ENCODE measurements around the gene OR5AU1.

DNA sequence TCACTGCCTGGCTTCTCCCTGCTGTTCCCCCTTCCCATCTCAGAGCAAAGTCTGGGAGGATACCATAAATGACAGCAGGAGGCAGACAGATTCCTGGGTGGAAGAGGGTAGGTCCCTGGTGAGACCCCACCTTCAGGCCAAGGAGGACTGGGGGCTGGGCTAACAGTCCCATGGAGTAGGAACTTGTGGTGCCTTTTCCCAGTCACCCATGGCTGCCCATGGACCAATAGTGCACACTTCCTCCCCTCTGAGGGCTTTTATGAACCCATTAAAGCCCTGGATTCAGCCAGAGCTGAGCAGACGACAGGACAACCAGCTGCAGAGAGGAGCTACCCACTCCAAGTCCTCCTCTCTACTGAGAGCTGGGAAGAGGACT is 36.6 kb upstream of the OR5AU1 start:
- no peak for TF ChIP-seq CTCF (IDR thresholded peaks at IDR 0.05)
- no peak for TF ChIP-seq POLR2A (IDR thresholded peaks at IDR 0.05)
